Hematopoietic multipotent progenitor cell (in vitro differentiated cells): ENCODE measurements around the gene NEK5. TPM values are rescaled to one million over a fixed set of nuclear protein-coding genes. Genes with fewer than 3 reads are reported as not detected.
A peak's percentile ranks its signal among the peaks of the same experiment; 100 is the strongest.
"Not testable (repeated sequence)": the region's sequence is repeated elsewhere in the genome, so short reads cannot be mapped to it uniquely, and the experiment has no call there.

Source experiments
- DNase-seq, 3 donors: peaks; one replicate each; pipeline ENCODE4 v3.0.0-alpha.2; 2011 to 2015; ENCODE audit warnings: low read depth in 2 of 3, low spot score in 2 of 3
- total RNA-seq: library from RNA; depleted of rRNA; stranded (reverse); fragments of >200 nt; gene quantifications from one replicate; pipeline ENCODE4 v1.2.3, GENCODE V29; 2012

Gene NEK5
- total RNA-seq, 1 donor = 0.27 TPM

DNA sequence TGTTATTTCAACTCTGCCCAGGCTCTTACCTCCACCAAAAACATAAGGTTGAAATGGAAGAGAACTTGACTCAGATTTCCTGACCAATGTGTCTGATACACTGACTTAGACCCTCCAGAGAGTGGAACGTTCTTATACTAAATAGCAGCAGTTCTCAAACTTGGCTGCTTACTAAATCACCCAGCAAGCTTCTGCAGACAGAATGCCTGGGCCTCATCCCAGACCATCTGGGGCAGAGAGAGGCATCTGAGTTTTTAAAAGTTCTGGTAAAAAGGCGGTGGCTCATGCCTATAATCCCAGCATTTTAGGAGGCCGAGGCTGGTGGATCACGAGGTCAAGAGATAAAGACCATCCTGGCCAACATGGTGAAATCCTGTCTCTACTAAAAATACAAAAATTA lies 46.3 kb downstream of the NEK5 start:
- DNase-seq = no peak

DNA sequence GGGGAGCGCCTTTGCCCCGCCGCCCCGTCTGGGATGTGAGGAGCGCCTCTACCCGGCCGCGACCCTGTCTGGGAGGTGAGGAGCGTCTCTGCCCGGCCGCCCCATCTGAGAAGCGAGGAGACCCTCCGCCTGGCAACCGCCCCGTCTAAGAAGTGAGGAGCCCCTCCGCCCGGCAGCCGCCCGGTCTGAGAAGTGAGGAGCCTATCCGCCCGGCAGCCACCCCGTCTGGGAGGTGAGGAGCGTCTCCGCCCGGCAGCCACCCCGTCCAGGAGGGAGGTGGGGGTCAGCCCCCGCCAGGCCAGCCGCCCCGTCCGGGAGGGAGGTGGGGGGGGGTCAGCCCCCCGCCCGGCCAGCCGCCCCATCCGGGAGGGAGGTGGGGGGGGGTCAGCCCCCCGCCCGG lies 49.0 kb downstream of the NEK5 start:
- DNase-seq = not testable (repeated sequence)

- DNase-seq = peak in 2 of 3 donors; percentile 11 to 21
These were observed 57.8 kb downstream of the NEK5 start for GRCh38 chr13:52070929-52071523.

DNA sequence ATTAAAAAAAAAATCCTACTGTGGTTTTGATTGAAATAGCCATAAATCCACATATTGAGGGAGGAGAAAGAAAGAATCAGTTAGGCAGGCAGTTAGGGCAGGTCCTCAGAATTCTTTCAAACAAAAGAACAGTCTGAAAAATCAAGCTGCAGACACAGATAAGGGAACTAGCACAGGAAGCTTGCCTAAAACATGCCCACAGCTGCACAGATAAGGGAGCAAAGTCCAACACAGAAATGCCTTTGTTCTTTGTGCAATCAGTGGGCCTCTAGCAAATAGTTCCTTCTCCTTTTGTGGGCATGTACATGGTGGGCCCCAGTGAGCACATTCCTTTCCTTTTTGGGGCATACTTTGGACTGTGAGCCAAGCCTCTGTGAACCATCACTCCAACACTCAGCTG lies 61.6 kb downstream of the NEK5 start:
- peak in 2 of 3 donors; percentile 26 to 46 for DNase-seq

DNA sequence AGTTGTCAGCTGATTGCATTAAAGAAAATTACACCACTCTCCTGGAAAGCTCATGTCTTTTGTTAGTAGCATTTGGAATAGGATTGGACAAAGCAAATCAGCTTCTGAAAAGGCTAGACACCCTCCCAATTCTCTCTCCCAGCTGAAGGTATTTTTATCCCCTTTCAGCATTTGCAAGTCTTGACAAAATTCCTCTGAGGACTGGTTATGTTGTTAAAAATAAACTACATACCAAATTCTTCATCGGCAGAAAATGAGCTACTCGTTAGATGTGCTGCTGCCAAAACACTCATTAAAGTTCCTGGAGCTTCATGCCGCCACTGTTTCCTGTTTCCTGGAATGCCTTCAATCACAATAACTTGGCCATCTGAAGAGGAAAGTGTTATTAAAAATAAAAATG lies 67.3 kb downstream of the NEK5 start:
- DNase-seq = no peak

DNA sequence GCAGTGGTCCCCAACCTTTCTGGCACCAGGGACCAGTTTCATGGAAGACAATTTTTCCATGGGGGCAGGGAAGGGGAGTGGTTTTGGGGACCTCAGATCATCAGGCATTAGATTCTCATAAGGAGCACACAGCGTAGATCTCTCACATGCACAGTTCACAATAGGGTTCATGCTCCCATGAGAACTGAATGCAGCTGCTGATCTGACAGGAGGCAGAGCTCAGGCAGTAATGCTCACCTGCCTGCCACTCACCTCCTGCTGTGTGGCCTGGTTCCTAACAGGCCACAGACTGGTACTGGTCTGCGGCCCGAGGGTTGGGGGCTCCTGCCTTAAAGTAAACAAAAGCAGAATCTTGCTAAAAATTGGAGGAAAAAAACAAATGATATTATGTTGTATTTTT lies 67.8 kb downstream of the NEK5 start:
- not testable (repeated sequence) for DNase-seq

DNA sequence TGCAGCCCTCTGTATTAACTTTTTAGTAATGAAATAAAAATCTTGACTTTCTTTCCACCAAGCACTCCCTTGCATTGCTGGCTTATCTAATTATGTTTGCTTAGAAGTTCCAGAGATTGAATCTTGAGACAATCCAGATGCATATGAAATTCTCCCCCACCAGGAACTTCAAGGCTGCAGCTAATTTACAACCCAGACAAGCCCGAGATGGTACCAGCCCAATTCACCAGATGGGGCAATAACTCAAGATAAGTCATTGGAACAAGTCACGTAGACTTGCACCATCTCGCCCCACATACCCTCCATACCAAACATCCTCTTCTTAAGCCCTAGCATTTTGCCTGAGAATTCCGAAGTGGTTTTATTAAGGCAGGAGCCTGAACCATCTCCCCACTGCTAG lies 75.4 kb downstream of the NEK5 start:
- DNase-seq = no peak

DNA sequence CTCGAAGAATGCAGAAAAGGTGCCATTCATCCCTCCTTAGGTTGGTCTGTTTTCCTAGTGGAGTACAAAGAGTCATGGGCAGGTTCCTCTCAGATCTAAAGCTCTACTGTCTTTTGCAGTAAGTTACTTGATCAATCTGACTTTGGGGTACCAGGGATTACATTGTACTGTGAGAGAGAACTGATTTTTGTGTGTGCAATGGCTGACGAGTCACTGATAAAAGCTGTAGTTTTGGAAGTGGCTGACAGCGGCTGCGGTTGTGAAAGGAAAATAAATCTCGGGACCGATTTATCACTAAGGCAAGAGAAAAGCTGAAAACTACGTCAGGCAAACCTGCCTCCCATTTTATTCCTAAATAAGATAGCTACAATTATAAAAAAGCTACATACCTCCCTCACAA lies 77.5 kb downstream of the NEK5 start:
- no peak for DNase-seq

- DNase-seq = no peak
These were observed 80.4 kb downstream of the NEK5 start for GRCh38 chr13:52048516-52048915.

DNA sequence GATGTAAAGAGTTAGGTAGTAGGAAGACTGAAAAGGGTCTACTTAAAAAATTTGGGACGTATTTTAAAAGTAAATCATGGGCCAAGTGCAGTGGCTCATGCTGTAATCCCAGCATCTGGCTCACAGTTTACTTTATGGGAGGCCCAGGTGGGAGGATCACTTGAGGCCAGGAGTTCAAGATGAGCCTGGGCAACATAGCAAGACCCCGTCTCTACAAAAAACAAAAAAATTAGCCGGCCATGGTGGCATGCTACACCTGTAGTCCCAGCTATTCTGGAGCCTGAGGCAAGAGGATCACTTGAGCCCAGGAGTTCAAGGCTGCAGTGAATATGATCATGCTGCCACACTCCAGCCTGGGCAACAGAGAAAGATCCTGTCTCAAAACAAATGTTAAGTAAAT lies 81.4 kb downstream of the NEK5 start:
- DNase-seq = no peak

GRCh38 chr13:52043675-52044074 lies 85.2 kb downstream of the NEK5 start:
- DNase-seq = no peak

- no peak for DNase-seq
These were observed 92.8 kb downstream of the NEK5 start for GRCh38 chr13:52036037-52036436.

GRCh38 chr13:52034616-52035226 lies 94.2 kb downstream of the NEK5 start:
- no peak for DNase-seq

- no peak for DNase-seq
These were observed 95.8 kb downstream of the NEK5 start for GRCh38 chr13:52033039-52033438.

- DNase-seq = not testable (repeated sequence)
These were observed 98.5 kb downstream of the NEK5 start for GRCh38 chr13:52030401-52030800.

DNA sequence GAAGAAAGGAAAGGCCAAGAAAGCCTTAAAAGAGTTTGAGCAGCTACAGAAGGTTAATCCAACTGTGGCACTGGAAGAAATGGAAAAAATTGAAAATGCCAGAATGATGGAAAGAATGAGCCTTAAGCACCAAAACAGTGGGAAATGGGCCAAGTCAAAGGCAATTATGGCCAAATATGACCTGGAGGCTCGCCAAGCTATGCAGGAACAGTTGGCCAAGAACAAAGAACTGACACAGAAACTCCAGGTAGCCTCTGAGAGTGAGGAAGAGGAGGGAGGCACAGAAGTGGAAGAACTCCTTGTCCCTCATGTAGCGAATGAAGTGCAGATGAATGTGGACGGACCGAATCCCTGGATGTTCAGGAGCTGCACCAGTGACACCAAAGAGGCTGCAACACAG lies 99.3 kb downstream of the NEK5 start:
- no peak for DNase-seq

- DNase-seq = no peak
These were observed 101.0 kb downstream of the NEK5 start for GRCh38 chr13:52027832-52028231.

DNA sequence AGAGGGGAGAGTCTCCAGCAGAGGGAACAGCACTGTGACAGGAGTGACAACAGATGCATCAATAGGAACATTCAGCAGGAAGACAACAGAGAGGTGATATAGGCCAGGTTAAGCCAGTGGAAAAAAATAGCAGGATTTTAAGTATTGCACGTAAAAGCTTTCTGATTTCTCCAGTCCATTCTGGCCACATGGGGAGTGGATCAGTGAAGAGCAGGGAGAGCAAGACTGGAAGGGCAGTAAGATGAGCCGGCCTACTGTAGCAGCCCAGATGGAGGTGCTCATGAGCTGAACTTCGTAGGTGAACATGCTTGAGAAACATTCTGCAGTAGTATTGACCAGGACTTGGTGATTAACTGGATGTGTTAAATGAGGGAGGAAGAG lies 102.6 kb downstream of the NEK5 start:
- DNase-seq = no peak

DNA sequence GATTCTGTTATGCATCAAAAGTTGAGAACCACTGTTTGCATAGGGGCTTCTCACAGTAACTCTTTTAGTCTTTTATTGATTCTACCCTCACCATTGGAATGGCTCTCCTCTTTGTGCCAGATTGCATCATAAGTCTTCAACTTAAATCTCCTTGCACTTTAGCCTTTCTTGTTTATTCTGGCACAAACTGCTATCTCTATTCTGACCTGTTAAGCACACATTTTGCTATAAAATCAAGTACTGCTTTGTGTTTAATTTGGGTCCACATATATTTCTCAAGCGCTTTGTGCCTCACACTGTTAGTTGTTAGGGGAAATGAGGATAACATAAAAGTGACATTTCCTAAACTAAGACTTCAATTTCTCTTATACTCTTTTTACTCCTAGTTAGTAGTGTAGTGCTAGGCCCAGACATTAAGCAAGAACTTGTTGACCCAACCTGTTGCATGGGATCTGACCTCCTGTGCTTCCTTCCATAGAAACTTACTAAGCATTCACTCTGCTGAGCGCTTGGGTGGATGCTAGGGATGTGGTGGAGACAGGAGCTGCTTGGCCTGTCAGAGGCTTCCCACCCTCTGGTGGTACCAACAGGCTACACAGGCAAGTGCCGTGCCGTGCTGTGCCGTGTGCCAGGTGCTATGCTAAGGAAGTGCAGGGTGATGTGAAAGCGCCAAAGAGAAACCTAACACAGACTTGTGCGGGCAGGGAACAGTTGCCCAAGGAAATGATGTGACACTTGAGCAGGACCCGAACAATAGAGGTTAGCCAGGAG lies 103.2 kb downstream of the NEK5 start:
- DNase-seq = no peak

- DNase-seq = no peak
These were observed 104.4 kb downstream of the NEK5 start, which contains the start of gene UTP14C for GRCh38 chr13:52024481-52024880. Gene UTP14C, plus strand, starts transcription at chr13:52024691. Its CDS starts 4,114 bp downstream, at chr13:52028805.

DNA sequence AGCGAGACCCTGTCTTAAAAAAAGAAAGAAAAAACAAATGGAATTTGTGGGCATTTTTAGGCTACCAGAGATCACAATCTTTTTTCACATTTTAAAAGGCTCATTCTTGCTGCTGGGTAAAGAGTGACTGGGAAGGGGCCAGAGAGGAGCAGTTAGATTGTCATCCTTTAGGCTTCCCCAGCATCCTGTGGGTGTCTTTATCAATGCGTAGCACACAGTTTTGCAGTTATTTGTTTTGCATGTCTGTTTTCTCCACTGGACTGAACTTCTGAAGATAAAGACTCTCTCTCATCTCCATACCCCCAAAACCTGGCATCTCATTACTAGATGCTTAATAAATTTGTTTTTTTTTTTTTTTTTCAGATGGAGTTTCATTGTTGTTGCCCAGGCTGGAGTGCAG lies 106.5 kb downstream of the NEK5 start:
- peak in 2 of 3 donors; percentile 24 to 31 for DNase-seq

- DNase-seq = no peak
These were observed 108.7 kb downstream of the NEK5 start for GRCh38 chr13:52020191-52020590.
